Upper lobe of left lung (tissue), 4 donors: ENCODE data around the gene ADAMTS2.

Experiments used
- EP300 ChIP-seq, 4 donors: sonication (generic); formaldehyde crosslinking; IDR thresholded peaks; one replicate each; pipeline ENCODE4 v1.5.1; 2017; ENCODE audit warnings: antibody characterized with exemption in 4 of 4, control low read depth in 2 of 4
- POLR2A ChIP-seq, 4 donors: fragments of 450-650 bp; IDR thresholded peaks; one replicate each; pipeline ENCODE4 v1.5.1; 2016 to 2017; ENCODE audit warnings: antibody characterized with exemption in 4 of 4, mild to moderate bottlenecking in 2 of 4

GRCh38 chr5:179261301-179262125 is 83.7 kb downstream of the ADAMTS2 start:
- no peak for TF ChIP-seq POLR2A (IDR thresholded peaks at IDR 0.05)
- no peak for TF ChIP-seq EP300 (IDR thresholded peaks at IDR 0.05)
